HEK293 (cell line): ENCODE results near the gene SHTN1.

Experiments used
- ZNF211 ChIP-seq: fragments of 450-650 bp; formaldehyde crosslinking; IDR thresholded peaks from 2 replicates; pipeline ENCODE4 v1.5.1; 2016; ENCODE audit warnings: low read depth, missing biosample characterization, missing genetic modification characterization
- TF ChIP-seq, protein P1 (sequence below): fragments of 450-650 bp; formaldehyde crosslinking; IDR thresholded peaks from 2 replicates; pipeline ENCODE4 v1.5.1; 2016; ENCODE audit warnings: missing biosample characterization, missing genetic modification characterization

DNA sequence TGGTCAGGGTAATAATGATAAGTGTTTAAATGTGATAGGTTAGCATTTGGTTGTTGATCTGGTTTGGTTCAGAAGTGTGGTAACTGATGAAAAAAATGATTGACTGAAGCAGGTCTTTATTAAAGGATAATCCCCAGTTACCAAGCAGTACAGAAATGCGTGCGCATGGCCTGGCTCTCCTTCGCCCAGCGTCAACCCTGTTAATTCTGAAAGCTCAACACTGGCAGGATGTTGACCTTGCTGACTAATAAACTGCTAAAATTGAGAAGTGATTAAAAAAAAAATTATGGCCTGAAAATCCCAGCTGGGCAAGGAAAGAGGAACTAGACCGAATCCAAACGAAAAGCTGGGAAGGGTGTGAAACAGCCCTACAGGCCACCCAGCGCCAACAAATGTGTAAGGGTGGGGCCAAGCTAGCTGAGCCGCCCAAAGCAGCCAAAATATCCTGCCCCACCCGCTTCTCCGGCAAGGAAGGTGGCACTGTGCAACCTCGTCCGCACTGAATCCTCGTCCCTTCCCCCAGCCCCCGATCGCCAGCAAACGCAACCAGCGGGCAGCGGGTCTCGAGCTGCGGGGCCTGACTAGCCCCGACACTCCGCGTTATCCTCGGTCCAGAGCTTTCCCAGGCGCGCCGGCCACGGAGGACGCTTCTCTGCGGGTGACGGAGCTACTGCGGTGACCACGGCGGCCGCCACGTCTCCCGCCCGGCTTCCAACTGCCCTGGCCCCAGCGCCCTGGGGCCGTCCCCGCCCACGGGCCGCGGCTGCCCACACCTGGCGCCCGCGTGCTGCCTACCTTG is 561 bp downstream of the SHTN1 start:
- no peak for TF ChIP-seq ZNF211 (tag by site-specific recombination)
- TF ChIP-seq, protein P1, sequence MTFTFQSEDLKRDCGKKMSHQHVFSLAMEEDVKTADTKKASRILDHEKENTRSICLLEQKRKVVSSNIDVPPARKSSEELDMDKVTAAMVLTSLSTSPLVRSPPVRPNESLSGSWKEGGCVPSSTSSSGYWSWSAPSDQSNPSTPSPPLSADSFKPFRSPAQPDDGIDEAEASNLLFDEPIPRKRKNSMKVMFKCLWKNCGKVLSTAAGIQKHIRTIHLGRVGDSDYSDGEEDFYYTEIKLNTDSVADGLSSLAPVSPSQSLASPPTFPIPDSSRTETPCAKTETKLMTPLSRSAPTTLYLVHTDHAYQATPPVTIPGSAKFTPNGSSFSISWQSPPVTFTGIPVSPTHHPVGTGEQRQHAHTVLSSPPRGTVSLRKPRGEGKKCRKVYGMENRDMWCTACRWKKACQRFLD (tag by site-specific recombination) = no peak
